NCI-H2081 treated with DMSO at 0.1 percent for 48 hours (cell line): ENCODE measurements around the gene SLC8A3.

Experiments used
- DNase-seq: peaks from one replicate; lab custom pipeline; 2025; lab: John Stamatoyannopoulos, UW

Gene SLC8A3

DNA sequence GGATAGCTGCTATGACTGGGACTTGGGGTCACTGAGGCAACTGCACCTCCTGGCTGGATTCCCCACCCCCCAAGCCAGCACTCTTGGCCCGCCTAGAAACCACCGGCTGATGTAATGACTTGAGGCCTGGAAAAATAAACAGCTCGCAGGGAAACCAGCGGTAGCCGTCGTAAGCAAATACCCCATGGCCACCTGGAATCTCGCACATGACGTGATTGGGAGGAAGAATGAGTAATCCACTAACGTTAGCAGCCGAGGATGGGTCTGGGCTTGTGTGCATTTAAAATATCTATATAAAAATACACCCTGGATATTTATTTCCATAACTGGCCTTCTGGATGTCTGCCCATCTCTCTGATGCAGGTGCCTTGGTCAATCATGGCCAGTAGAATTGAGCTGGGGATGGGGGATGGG, 189.5 kb downstream of the SLC8A3 start:
- DNase-seq: peak; percentile 96

DNA sequence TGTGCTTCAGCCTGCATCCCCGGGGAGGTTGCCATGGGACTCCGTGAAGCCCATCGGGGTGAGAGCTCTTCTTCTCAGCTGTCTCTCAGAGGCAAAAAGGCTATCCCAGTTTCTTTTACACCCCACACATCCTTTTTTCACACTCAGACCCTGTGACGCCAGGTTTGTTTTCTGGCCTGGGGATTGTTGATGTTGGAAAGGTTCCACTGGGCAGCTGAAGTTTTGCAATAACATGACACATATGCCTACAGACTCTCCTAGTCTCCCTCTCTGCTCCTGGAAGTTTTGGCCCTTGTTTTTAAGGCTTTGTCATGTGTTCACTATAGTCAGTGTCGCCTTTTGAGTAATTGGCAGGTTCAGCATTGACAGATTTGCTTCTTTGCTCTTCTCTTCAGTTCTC, 190.9 kb downstream of the SLC8A3 start:
- no peak for DNase-seq

DNA sequence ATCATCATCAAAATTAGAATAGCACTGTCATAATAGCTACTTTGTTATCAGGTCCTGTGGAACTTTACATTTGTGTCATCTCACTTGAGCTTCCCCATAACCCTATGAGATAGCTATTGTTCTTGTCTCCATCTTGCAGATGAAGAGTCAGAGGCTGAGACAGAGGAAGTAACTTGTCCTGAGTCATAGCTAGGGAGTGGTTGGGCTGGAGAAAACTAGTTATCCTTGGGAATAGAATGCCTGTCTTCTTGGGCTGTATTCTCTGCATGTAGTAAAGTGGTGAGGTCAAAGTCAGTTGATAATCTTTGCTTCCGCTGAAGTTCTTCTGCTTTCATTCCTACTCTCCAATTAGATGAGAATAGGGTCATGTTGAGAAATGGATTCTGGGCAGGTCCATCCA, 192.5 kb downstream of the SLC8A3 start:
- DNase-seq: no peak
